Activated gamma-delta T cell (primary cell): Measurements from ENCODE around the gene KNG1.
"Not testable (repeated sequence)": the region's sequence is repeated elsewhere in the genome, so short reads cannot be mapped to it uniquely, and the experiment has no call there.

Experiments used
- DNase-seq: peaks from one replicate; lab custom pipeline; 2025; lab: John Stamatoyannopoulos, UW

The KNG1 gene

DNA sequence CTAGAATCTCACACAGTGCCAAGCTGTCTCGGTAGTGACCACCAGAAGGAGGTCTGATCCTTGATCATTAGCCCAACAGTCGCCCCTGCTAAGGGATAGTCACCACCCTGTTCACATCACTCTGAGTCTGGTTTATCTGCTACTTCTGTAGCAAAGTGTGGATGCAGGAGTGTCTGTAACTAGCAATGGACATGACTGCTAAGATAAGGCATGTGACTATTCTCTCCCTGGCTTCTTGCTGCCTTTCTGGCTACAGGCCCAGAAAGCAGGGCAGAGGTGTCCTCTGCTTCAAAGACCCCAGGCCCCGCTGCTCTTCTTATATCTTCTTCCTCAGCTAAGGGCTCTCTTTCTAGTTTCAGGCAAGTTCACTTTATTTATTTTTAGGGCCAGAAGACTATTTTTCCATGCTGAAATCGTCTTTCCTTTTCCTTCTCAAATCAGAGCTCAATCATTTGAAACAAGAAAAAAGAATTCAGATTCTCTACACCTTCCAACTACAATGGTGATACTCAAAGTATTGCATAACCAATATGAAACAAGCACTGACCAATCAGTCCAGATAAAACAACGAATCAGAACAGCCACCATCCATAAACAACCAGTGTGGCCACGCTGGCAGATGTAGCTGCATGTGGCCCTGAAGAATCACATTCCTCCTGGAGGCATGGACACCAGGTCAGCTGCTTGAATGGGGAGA is 8.0 kb upstream of the KNG1 start:
- no peak for DNase-seq

DNA sequence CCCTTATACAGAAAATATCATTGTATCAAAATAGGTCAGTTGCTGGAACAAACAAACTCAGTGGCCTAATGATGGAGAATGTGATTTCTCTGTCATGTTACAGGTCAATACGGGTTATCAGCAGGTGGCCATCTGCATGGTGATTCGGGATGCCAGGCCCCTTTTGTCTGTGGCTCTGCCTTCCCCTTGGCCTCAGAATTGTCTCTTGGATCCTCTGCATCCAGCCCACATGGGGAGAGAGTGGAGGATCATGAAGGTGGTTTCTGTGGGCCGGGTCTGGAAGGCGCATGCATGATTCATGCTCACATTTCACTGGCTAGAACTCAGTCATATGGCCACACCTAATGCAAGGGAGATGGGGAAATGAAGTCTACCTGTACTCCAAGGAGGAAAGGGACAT is 6.5 kb upstream of the KNG1 start:
- DNase-seq, result not testable (repeated sequence)

DNA sequence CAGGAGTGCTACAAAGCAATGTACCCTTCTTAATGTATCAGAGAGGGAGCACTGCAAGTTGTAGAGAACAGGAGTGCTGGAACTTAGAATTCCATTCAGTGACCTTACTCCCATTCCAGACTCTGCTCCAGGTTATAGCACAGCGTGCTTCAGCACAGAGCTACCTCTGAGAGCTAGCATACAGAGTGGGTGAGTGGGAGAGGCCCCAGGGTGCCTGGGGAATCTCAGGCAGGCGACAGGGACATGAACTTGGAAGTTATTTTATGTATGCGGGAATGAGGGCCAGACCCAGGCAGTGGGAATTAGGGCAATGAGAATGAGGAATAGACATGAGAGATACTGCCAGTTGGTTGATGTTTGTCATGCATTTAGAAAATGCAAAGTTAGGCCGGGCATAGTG is 3.7 kb upstream of the KNG1 start:
- DNase-seq, result no peak

DNA sequence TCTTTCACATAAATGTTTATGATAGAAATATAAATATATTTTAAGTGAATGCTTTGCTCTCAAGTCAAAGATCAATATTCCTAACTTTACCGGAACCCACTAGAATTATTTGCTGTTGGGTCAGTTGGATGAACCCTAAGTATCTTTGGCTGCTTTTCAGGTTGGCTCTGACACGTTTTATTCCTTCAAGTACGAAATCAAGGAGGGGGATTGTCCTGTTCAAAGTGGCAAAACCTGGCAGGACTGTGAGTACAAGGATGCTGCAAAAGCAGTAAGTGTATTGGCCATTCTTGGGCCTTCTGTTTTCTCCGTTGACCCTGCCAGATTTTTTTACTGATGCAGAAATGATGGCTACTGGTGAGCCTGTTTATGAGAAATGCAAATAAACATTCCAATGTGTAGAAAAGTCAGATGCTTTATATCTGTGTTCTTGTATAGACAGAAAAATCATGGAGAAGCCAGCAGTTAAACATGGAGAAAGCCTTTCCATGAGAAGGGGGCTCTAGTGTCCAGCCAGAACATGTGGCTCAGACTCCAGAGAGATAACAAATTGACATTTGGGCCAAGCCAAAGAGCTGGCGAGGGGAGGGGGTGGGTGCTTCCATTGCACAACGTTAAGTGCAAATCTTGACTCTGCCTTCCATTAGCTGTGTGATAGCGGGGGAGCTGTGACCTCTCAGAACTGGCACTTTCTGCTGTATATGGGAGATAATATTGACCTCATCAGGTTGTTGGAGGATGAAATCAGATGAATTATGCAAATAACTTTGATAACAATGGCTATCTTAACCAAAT is 3.0 kb downstream of the KNG1 start:
- DNase-seq, result no peak

DNA sequence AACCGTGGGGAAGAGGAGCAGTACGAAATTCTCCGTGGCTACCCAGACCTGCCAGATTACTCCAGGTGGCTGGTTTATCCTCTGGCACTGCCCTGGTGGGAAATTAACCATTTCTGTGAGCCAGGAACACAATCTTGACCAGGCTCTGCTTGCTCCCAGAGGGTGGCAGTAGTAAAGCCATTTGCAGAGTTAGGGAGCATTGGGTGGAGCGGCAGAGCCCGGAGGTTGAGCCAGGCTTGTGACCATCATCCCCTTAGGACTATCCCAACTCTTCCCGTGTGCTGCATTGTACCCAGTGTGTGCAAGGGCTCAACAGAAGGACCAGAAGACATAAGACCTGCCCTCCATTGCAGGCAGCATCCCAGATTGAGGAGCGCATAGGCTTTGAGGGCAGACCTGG is 5.3 kb downstream of the KNG1 start:
- DNase-seq, result no peak

DNA sequence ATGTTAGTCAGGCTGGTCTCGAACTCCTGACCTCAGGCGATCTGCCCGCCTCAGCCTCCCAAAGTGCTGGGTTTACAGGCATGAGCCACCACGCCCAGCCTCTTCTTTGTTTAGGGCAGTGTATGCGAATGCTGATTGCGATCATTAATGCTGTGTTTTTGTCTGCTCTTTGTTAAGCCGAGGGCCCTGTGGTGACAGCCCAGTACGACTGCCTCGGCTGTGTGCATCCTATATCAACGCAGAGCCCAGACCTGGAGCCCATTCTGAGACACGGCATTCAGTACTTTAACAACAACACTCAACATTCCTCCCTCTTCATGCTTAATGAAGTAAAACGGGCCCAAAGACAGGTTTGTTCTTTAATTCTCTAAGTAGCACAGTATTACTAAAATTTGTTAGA is 7.8 kb downstream of the KNG1 start:
- DNase-seq, result no peak

DNA sequence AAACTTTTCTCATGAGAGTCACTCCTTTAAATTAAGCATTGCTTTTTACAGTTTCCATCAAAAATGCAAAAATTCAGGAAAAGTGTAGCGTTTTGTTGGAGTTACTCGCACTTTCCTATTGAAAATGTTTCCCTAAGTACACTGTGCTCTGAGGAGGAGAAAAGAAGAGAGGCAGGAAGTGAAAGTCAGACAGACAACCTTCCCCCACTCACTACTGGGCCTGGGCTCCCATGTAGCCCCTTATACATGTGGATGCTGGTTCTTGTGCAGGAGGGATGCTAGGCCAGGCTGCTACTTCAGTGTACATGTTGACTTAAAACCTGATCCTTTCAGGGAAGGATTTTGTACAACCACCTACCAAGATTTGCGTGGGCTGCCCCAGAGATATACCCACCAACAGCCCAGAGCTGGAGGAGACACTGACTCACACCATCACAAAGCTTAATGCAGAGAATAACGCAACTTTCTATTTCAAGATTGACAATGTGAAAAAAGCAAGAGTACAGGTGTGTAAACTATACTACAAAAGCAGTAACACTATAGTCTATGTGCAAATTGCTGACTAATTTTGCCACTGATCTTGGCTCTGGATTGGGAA is 15.1 kb downstream of the KNG1 start:
- no peak for DNase-seq

DNA sequence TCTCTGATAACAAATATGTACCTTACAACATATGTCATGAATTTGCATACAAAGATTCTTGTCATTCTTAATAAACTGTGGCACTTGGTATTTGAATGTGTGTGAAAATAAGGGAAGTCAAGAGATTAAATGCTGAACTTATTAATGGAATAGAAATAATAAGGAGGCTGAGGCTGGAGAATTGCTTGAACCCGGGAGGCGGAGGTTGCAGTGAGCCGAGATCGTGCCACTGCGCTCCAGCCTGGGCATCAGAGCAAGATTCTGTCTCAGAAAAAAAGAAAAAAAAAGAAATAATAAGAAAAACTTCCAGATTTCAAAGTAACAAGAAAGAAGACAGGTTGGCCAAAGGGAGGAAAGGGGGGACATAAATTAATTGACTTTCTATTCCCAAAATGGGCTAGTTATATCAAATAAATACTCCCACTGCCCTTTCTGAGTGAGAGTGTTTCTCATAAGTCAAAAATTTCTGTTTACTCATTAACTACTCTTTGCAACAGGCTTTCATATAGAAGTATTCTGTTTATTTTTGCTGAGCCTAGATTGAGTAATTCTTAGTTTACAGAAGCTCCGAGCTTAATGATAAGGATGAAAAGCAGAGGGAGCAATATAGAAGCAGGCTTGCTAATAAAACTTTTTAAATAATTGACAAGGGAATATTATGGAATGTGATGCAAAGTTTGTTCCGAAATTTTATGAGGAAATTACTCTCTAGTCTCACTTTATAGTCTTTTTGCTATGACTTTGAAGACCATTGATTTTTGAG is 25.6 kb downstream of the KNG1 start:
- no peak for DNase-seq

DNA sequence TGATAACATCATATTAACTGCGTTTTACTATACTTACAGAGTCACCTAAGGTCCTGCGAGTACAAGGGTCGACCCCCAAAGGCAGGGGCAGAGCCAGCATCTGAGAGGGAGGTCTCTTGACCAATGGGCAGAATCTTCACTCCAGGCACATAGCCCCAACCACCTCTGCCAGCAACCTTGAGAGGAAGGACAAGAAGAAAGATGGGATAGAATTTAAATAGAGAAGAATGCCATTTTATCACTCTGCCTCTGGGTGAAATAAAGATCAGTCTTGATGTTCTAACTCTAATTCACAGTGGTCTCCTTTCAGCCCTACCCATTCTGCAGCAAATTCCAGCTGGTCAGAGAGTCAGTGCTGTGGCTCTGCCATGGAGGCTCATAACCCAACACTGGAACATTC is 26.5 kb downstream of the KNG1 start:
- no peak for DNase-seq

DNA sequence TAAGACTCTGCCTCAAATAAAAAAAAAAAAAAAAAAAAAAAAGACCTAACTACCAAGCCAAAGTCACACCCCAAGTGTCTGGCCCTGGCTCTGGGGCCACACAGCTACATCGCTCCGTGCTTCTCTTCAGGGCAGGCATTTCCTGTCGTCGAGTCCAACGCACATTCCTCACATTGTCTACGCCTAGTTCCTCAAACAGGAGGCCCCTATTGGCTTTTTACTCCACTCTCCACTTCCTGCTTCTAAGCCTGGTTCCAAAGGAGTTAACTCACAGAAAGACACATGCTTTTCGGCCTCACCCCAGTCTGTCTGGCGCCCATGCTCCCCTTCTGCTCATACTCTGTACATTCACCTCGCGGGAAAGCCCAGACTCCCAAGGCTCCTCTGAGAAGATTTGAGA is 28.8 kb downstream of the KNG1 start:
- DNase-seq, result no peak

DNA sequence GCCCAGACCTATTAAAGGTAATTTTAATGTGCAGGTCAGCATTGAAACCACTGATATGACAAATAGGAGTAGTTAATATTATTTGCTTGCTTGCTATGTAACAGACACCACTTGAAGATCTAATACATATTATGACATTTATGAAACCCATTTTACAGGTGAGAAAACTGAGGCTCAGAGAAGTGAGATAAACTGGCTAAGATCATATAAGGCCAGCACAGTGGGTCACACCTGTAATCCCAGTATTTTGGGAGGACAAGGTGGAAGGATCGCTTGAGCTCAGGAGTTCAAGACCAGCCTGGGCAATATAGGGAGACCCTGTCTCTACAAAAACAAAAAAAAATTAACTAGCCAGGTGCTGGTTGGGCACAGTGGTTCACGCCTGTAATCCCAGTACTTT is 33.2 kb downstream of the KNG1 start:
- no peak for DNase-seq

DNA sequence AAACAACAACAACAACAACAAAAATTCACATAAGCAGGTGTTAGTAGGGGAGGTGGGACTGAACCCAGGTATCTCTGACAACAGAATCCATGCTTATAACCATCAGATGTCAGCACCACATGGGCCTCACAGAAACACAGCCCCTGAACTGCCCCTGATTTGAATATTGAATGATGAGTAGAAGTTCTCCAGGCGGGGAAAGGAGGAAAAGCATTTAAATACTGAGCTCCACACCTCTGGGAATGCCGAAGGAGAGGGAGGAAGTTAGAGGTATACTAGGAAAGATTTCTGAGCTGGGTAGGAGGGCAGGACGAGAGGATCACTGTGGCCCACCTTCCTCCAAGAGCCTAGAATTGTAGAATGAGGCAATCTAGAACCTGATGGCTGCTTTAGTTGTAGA is 34.3 kb downstream of the KNG1 start:
- DNase-seq, result no peak

DNA sequence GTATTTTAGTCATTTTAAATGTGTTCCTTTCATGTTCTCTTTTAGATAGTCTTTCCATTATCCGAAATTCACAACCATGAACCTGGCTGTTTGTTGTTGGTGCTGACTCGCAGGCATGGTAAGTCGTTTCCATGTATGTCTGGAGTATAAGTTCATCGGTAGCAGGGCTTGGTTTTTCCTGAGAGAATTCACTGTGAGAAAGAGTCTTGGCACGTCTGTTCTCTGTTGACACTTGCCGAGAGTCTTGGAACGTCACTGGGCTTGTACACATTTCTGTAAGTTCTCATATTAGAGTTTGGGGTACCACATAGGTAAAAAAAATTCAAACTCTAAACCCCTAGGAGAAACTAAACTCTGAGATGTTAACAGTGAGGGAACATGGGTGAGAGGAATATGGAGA is 36.8 kb downstream of the KNG1 start:
- DNase-seq, result no peak

DNA sequence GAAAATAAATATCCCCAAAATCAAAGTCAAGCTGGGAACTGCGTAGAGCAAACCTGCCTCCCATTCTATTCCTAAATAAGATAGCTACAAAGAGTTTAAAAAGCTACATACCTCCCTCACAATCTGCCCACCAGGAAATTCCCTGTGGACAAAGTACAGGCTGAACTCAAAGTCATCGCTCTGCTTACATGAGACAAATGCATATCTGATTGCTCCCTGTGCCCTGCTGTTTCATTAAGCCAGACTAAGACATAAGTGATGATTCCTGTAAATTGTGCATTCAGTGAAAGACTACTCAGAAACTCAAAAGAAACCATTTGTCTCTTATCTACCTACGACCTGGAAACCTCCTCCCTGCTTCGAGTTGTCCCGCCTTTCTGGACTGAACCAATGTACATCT is 37.7 kb downstream of the KNG1 start:
- DNase-seq, result no peak

DNA sequence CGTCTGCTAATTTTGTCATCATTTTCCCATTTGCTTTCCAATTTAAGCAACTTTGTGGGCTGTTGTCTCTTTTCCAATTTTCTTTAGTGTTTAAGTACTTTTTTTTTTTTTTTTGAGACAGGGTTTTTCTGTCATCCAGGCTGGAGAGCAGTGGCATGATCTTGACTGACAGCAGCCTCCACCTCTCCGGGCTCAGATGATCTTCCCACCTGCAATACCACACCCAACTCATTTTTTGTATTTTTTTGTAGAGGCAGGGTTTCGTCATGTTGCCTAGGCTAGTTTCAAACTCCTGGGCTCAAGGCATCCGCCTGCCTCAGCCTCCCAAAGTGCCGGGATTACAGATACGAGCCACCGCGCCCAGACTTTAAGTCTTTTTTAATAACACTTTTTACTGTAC is 40.1 kb downstream of the KNG1 start:
- DNase-seq, result no peak

DNA sequence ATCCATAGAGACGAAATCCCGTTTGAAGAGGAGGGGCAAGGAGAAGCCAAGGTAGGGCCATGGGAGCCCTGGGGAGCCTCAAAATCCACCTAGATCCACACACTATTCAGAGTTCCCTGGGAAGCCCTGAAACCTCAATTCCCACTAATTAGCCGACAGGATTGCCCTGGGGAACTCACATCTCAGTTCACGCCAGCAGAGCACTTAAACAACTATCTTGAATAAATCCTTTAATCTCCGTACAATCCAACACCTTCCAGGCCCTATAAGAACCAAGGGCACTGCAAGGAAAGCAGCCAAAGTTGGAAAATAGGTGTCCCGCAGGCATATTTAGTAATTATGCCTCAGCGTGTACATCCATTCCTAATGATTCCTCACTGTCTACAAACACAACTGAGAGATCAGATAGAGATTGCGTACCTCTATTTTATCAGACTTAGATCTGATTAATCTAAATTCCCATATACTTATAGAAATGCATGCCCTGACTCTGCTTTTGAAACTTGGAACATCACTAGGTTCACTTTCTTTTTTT is 40.6 kb downstream of the KNG1 start:
- no peak for DNase-seq

DNA sequence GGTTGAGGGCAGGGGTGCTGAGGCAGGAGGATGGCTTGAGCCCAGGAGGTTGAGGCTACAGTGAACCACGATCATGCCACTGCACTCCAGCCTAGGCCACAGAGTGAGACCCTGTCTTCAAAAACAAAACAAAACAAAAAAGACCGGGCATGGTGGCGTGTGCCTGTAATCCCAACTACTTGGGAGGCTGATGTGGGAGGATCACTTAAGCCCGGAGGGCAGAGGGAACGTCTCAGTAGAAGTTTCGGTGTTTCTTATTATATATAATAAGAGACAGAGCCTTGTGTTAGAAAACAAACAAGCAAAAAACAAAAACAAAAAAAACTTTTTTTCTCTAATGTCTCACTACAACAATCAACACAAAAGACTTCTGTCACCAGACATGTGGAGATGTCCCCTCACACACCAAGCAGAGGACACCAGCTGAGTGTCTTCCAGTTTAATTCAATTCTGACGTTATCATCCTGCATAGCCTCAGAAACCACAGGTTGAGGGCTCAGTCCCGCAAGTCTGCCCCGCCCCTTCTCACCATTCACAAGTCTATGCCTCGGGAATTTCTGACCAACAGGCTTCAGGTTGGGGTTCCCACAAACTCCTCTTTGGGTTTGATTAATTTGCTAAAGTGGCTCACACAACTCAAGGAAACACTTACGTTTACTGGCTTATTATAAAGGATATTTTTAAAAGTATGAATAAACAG is 42.2 kb downstream of the KNG1 start:
- DNase-seq, result no peak

DNA sequence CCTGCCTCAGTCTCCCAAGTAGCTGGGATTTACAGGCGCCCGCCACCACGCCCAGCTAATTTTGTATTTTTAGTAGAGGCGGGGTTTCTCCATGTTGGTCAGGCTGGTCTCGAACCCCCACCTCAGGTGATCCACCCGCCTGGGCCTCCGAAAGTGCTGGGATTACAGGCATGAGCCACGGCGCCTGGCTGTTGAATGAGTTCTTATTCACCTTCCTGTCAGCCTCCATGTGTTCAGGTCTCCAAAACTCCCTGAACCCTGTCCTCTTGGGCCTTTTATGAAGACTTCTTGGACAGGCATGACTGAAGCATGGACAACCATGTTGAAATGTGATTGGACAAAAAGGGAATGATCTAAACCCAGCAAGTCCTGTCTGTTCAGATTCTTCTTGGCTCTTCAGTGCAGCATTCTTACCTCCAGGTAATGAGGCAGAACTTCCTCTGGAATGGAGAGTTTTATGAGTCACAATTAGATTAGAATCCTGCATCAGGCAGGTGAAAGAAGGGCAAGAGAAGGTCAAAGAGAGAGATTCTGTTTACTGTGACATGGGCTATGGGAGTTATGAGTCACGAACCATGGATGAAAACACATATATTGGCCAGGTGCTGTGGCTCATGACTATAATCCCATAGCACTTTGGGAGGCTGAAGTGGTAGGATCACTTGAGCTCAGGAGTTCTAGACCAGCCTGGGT is 43.1 kb downstream of the KNG1 start:
- no peak for DNase-seq

DNA sequence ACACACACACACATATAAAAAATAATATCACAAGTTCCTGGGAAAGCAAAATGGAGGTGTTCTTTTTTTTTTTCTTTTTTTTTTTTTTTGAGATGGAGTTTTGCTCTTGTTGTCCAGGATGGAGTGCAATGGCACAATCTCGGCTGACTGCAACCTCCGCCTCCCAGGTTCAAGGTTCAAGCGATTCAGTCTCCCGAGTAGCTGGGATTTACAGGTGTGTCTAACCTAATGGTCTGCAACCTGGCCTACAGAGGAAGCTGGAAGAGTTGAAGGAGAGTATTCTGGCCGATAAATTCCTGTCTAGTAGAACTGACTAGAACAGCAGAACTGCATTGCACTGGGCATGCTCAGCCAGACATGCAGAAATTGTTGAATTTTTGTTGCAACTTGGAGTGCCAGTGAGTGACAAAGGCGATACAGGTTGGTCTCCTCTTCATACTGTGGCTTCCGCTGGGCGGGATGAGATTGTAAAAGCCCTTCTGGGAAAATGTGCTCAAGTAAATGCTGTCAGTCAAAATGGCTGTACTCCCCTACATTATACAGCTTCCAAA is 43.8 kb downstream of the KNG1 start:
- DNase-seq, result no peak

DNA sequence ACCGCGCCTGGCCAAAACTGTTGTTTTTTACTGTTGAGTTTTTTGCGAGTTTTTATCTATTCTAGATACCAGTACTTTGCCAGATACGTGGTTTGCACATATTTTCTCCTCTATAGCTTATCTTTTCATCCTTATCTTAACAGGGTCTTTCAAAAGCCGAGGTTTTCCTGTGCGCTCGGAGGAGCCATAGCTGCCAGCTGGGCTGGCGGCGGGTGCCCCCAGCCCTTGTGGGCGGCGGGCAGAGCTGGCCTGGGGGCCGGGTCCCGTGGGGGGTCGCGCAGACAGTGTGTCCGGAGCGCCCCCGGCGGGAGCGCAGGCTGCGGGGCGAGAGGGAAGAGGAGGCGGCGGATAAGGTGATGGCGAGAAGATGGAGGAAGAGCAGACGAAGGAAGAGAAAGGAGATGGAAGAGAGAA is 55.1 kb downstream of the KNG1 start:
- no peak for DNase-seq
